ENCODE results near the gene ARHGAP8.
A peak's percentile ranks its signal among the peaks of the same experiment; 100 is the strongest.

The ARHGAP8 gene
- total RNA-seq = 0 to 0.58 (median 0.07) reads per million in 3 experiments

- DNase-seq = no peak
Measured at GRCh38 chr22:44752285-44753188, at the start of gene ARHGAP8. Gene ARHGAP8 (plus strand): TSS chr22:44752575. CDS start chr22:44786528, 33,953 bp downstream.

- DNase-seq = no peak
Measured at GRCh38 chr22:44703255-44703870, 49.0 kb upstream of the ARHGAP8 start.

GRCh38 chr22:44704159-44705021 is 48.0 kb upstream of the ARHGAP8 start:
- DNase-seq = no peak

DNA sequence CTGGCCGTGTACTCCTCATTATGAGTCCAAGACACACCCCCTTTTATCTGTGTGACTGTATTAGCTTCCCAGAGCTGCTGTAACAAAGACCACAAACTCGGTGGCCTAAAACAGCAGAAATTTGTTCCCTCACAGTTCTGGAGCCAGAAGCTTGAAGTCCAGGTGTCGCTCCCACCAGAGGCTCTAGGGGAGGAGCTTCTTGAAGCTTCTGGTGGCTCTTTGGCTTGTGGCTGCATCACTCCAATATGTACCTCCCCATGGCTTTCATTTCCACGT is 47.4 kb upstream of the ARHGAP8 start:
- no peak for DNase-seq

GRCh38 chr22:44706488-44706887 is 45.9 kb upstream of the ARHGAP8 start:
- no peak for DNase-seq

GRCh38 chr22:44707178-44707577 is 45.2 kb upstream of the ARHGAP8 start:
- no peak for DNase-seq

DNA sequence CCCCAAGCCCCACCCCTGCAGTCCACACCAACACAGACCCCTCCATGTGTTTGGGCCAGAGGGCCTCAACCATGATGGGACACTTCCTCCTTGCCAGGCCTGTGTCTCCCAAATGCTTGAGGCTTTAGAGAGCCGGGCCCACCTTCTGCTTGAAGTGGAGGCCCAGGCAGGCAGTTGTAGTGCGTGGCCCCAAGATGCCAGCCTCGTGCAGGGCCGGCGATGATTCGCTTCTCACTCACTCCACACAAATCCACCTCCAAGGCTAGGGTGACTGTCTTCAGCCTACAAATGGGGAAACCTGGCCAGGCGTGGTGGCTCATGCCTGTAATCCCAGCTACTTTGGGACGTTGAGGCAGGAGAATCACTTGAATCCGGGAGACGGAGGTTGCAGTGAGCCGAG is 44.6 kb upstream of the ARHGAP8 start:
- DNase-seq = no peak

- peak; percentile 34 for DNase-seq
Measured at GRCh38 chr22:44709881-44710392, 42.4 kb upstream of the ARHGAP8 start.

GRCh38 chr22:44710474-44711240 is 41.7 kb upstream of the ARHGAP8 start:
- DNase-seq = peak; percentile 21

DNA sequence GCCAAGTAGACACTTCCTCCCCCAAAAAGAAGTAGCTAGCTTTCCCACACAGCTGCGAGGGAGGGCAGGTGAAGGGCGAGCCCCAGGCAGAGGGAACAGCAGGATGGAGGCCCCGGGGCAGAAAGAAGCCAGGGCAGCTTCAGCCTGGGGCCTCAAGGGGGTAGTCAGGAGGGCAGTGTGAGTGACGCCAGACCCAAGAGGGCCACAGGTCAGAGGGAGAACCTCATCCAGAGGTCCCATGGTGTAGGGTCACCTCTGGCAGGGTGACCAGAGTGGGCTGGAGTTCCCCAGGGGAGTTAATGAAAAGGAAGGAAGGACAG is 41.2 kb upstream of the ARHGAP8 start:
- DNase-seq = no peak

DNA sequence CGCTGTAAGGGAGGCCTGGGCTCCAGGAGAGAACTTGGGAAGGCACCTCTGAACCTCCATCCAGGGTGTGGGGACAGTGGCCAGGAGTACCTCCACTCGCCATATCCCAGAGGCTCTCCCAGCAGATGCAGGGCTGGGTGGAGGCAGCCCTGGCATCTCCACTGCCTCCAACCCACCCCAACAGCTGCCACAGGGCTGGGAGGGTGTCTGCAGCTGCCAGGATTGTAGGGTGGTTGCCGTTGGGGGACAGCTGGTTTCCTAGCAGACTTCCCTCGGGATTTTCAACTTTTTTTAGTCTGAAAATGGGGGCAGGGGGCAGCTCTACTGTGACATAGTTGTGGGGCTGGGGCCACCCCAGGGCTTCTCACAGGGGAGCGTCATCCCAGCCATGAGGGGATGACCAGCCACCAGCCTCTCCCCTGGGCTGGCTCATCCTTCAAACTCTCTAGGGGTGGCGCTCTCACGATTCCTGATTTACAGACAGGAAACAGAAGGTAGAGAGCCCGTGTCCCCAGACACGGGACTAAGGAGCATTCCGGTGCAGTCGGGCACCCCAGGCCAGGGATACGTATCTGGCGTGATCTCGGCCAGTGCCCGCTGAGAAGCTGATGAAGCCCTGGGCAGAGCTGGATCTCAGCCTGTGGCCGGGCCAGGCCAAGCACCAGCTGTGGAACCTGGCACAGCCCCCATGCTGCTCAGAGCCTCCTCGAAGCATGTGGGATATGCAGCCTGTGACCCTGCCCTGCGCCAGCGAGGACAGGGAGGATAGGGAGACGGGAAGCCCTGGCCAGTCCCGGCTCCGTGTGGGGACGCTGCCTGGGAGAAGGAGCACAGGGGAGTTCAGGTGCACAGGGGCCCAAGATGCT is 40.5 kb upstream of the ARHGAP8 start:
- DNase-seq = no peak

DNA sequence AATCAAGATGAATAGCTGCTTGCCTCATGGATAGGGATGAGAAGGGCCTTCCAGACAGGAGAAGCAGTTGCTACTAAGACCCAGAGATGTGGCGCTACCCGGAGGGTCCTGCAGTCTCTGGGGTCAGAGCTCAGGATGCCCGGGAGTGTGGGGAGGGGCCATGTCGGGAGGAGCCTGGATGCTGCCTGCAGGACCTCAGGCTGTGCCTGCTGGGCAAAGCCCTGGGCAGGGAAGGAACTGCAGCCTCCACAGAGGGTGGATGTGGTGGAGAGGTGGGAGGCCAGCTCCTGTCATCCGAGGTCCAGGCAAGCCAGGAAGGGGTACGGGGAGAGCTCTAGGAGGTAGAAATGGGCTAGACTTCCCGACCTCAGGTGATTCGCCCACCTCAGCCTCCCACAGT is 39.4 kb upstream of the ARHGAP8 start:
- no peak for DNase-seq

- no peak for DNase-seq
Measured at GRCh38 chr22:44714703-44715350, 37.5 kb upstream of the ARHGAP8 start.

DNA sequence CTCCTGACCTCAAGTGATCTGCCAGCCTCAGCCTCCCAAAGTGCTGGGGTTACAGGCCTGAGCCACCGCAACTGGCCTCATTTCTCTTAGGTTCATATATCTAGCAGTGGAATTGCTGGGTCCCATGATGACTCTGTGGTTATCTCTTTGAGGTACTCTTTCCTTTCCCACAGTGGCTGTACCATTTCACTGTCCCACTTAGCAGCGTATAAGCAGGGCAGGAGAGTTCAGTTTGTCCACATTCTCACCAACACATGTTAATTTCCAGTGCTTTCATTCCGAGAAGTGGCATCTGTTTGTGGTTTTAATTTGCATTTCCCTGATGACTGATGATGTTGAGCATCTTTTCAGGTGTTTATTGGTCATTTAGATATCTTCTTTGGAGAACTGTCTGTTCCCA is 34.0 kb upstream of the ARHGAP8 start:
- peak; percentile 17 for DNase-seq

GRCh38 chr22:44719586-44720368 is 32.6 kb upstream of the ARHGAP8 start:
- no peak for DNase-seq

- no peak for DNase-seq
Measured at GRCh38 chr22:44721213-44721612, 31.2 kb upstream of the ARHGAP8 start.

- no peak for DNase-seq
Measured at GRCh38 chr22:44722611-44723010, 29.8 kb upstream of the ARHGAP8 start.

DNA sequence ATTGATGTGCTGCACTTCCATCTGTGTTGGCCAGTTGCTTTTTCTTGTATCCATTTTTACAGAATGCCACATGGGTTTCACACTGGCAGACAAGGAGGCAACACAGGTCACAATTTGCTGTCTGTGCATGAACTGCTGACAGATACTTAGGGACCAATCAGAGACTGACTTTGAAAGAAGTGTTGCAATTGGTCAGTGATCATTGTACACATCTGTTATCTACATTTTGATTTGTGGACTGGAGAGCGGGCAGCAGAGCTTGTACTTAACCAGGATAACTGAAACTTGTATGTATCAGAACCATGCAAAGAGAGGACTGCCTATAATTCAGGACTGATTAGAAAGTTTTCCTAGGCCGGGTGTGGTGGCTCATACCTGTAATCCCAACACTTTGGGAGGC is 28.6 kb upstream of the ARHGAP8 start:
- DNase-seq = no peak

- DNase-seq = no peak
Measured at GRCh38 chr22:44724416-44724815, 28.0 kb upstream of the ARHGAP8 start.

DNA sequence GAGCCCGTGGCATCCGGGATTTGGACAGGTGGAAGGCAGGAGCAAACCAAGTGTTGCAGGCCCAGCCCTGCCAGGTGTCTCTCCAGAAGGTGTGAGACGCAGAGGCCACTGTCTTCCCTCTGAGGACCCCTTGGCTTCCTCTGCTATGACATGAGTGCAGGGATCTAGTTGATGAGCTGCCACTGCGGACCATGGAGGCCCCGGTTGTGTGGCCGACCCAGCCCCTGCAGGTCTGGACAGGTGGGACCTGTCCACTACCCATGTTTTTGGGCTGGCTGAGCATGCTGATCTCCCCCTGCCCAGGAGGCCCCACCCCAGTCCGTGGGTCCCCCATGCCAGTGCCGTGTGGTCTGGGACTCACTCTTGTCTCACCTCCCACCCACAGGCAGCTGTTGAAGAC is 27.5 kb upstream of the ARHGAP8 start:
- no peak for DNase-seq

Measured in central memory CD4-positive, alpha-beta T cell (primary cell).